OCI-LY1 (cell line): Measurements from ENCODE around the gene HHIPL1.

Experiments used
- H2AFZ ChIP-seq: fragments of 200-600 bp; sonication (generic), shearing (Covaris generic); 2 replicates; pipeline ENCODE4 v1.6.0; 2014; ENCODE audit warnings: antibody characterized with exemption, mild to moderate bottlenecking, low read length
- H3F3A ChIP-seq: fragments of 200-600 bp; sonication (generic), shearing (Covaris generic); 2 replicates; pipeline ENCODE4 v1.6.0; 2014; ENCODE audit warnings: mild to moderate bottlenecking, antibody characterized with exemption, low read length, moderate library complexity; ENCODE audit not compliant: insufficient read depth
- H3K27ac ChIP-seq: fragments of 200-600 bp; sonication (generic); 2 replicates; pipeline ENCODE4 v1.5.1; 2014; ENCODE audit warnings: low read length, mixed run types, mild to moderate bottlenecking, low read depth; ENCODE audit not compliant: poor library complexity, severe bottlenecking
- H3K27me3 ChIP-seq: fragments of 200-600 bp; sonication (generic); 2 replicates; pipeline ENCODE4 v1.6.0; 2014; ENCODE audit warnings: antibody characterized with exemption, mild to moderate bottlenecking, low read length, moderate library complexity; ENCODE audit not compliant: insufficient read depth
- H3K36me3 ChIP-seq: fragments of 200-600 bp; sonication (generic); 2 replicates; pipeline ENCODE4 v1.6.1; 2014; ENCODE audit warnings: mild to moderate bottlenecking, antibody characterized with exemption, low read length, moderate library complexity, mixed read lengths; ENCODE audit not compliant: insufficient read depth
- H3K4me1 ChIP-seq: fragments of 200-600 bp; sonication (generic); 2 replicates; pipeline ENCODE4 v1.5.1; 2014; ENCODE audit warnings: mild to moderate bottlenecking, low read length, moderate library complexity; ENCODE audit not compliant: insufficient read depth, severe bottlenecking
- H3K4me2 ChIP-seq: fragments of 200-600 bp; sonication (generic), shearing (Covaris generic); 2 replicates; pipeline ENCODE4 v1.6.1; 2014; ENCODE audit warnings: low read length
- H3K4me3 ChIP-seq: fragments of 200-600 bp; sonication (generic); 2 replicates; pipeline ENCODE4 v1.5.1; 2014; ENCODE audit warnings: low read length, low read depth, mild to moderate bottlenecking, mixed read lengths; ENCODE audit not compliant: poor library complexity, severe bottlenecking
- H3K79me2 ChIP-seq: fragments of 200-600 bp; shearing (Covaris generic); 2 replicates; pipeline ENCODE4 v1.6.1; 2016; ENCODE audit warnings: mixed run types, low read length, mixed read lengths; ENCODE audit not compliant: insufficient read depth
- H3K9ac ChIP-seq: fragments of 200-600 bp; sonication (generic), shearing (Covaris generic); 2 replicates; pipeline ENCODE4 v1.6.1; 2014; ENCODE audit warnings: mild to moderate bottlenecking, low read length, mixed read lengths
- H3K9me2 ChIP-seq: fragments of 200-600 bp; sonication (generic), shearing (Covaris generic); 2 replicates; pipeline ENCODE4 v1.6.1; 2014; ENCODE audit warnings: low read depth, mild to moderate bottlenecking, low read length, mixed read lengths
- H3K9me3 ChIP-seq: fragments of 200-600 bp; shearing (Covaris generic); 2 replicates; pipeline ENCODE4 v1.6.1; 2014; ENCODE audit warnings: low read length, mixed read lengths
- H4K20me1 ChIP-seq: fragments of 200-600 bp; sonication (generic), shearing (Covaris generic); 2 replicates; pipeline ENCODE4 v1.6.0; 2016; ENCODE audit warnings: mild to moderate bottlenecking, low read length; ENCODE audit not compliant: insufficient read depth
- EZH2 ChIP-seq: fragments of 200-600 bp; sonication (generic), shearing (Covaris generic); IDR thresholded peaks from 2 replicates; pipeline ENCODE4 v1.8.0; 2017; ENCODE audit warnings: borderline replicate concordance, mixed run types, mild to moderate bottlenecking, antibody characterized with exemption, low read length, moderate library complexity, mixed read lengths
- TF ChIP-seq, protein P1 (sequence below): fragments of 200-600 bp; sonication (generic), shearing (Covaris generic); IDR thresholded peaks from 2 replicates; pipeline ENCODE4 v1.5.1; 2017; ENCODE audit warnings: mild to moderate bottlenecking, antibody characterized with exemption, low read length, moderate library complexity, mixed read lengths

HHIPL1 gene

GRCh38 chr14:99596772-99597171 lies 48.2 kb upstream of the HHIPL1 start:
- no peaks in the 10 kb centered on the region for H4K20me1 ChIP-seq
- H3K4me3 ChIP-seq, result no peak overlapping the region
- H3K79me2 ChIP-seq, result no peaks in the 10 kb centered on the region
- no peaks in the 10 kb centered on the region for H3K9me2 ChIP-seq
- H3K4me2 ChIP-seq, result no peak overlapping the region
- no peaks in the 10 kb centered on the region for H3K36me3 ChIP-seq
- no peak overlapping the region for H2AFZ ChIP-seq
- no peaks in the 10 kb centered on the region for H3K9me3 ChIP-seq
- TF ChIP-seq, protein P1, sequence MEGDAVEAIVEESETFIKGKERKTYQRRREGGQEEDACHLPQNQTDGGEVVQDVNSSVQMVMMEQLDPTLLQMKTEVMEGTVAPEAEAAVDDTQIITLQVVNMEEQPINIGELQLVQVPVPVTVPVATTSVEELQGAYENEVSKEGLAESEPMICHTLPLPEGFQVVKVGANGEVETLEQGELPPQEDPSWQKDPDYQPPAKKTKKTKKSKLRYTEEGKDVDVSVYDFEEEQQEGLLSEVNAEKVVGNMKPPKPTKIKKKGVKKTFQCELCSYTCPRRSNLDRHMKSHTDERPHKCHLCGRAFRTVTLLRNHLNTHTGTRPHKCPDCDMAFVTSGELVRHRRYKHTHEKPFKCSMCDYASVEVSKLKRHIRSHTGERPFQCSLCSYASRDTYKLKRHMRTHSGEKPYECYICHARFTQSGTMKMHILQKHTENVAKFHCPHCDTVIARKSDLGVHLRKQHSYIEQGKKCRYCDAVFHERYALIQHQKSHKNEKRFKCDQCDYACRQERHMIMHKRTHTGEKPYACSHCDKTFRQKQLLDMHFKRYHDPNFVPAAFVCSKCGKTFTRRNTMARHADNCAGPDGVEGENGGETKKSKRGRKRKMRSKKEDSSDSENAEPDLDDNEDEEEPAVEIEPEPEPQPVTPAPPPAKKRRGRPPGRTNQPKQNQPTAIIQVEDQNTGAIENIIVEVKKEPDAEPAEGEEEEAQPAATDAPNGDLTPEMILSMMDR, result no peak
- TF ChIP-seq EZH2, result no peak
- H3F3A ChIP-seq, result no peaks in the 10 kb centered on the region
- no peak overlapping the region for H3K27ac ChIP-seq
- H3K27me3 ChIP-seq, result no peaks in the 10 kb centered on the region
- H3K4me1 ChIP-seq, result peaks cover 3% of the 10 kb centered on the region
- H3K9ac ChIP-seq, result no peak overlapping the region

DNA sequence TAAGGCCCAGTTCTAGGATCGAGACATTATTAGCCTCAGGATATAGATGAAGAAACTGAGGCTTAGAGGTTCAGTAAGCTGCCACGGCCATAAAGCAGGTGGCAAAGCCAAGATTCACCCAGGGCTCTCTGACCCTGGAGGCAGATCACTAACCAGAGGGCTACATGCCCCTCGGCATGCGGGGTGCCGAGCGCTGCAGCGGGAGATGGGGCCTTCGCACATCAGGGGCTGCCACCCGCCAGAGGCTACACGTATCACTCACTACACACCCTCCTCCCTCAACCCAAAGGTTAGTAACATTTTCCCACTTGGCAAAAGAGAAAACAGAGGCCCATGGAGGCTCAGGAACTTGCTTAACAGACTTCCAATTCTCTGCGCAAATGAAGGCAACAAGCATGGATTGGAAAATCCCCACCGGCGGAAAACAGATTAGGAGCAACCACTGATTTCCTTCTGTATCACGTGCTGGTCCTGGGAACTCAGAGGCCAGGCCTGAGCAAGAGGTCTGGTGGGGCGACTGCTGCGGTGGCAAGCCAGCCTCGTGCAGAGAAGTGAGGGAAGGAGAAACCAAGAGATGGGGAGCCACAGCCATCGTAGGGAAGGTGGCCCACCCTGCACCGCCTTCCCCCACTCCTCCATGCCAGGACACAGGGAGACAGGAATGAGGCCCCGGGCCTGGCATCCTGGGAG lies 46.9 kb upstream of the HHIPL1 start:
- Histone ChIP-seq H3K4me2 (no peak overlapping the region), H3F3A (no peaks in the 10 kb centered on the region), H3K9me3 (no peaks in the 10 kb centered on the region), H4K20me1 (no peaks in the 10 kb centered on the region), H3K79me2 (no peaks in the 10 kb centered on the region), H2AFZ (no peak overlapping the region), H3K4me3 (no peak overlapping the region), H3K4me1 (peaks cover 3% of the 10 kb centered on the region), H3K27ac (no peak overlapping the region), H3K27me3 (no peaks in the 10 kb centered on the region), H3K9ac (no peak overlapping the region), H3K9me2 (no peaks in the 10 kb centered on the region), H3K36me3 (no peaks in the 10 kb centered on the region)
- TF ChIP-seq EZH2, result no peak
- TF ChIP-seq, protein P1, result no peak

DNA sequence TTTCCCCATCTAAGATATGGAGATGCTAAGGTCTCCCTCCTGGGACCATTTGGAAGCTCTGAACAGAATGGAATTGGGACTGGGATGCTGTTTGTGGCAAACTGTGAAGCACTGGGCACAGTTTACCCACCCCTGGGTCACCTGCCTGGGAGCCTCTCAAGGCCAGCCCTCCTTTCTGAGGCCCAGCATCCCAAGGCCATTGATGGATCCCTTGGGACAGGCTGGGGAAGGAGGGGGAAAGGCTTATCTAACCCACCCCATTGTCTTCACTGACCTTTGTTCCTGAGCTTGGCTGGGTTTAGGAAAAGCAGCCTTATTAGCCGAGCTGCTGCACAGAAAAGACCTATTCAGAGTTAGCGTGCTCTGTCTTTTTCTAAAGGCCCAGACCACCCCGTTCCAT lies 46.2 kb upstream of the HHIPL1 start:
- H2AFZ ChIP-seq, result no peak overlapping the region
- no peaks in the 10 kb centered on the region for H4K20me1 ChIP-seq
- no peaks in the 10 kb centered on the region for H3K36me3 ChIP-seq
- no peak for TF ChIP-seq EZH2
- TF ChIP-seq, protein P1, result no peak
- no peak overlapping the region for H3K9ac ChIP-seq
- H3F3A ChIP-seq, result no peaks in the 10 kb centered on the region
- H3K79me2 ChIP-seq, result no peaks in the 10 kb centered on the region
- no peak overlapping the region for H3K4me2 ChIP-seq
- no peak overlapping the region for H3K4me3 ChIP-seq
- H3K9me3 ChIP-seq, result no peaks in the 10 kb centered on the region
- H3K9me2 ChIP-seq, result no peaks in the 10 kb centered on the region
- H3K4me1 ChIP-seq, result peaks cover 3% of the 10 kb centered on the region
- H3K27ac ChIP-seq, result no peak overlapping the region
- no peaks in the 10 kb centered on the region for H3K27me3 ChIP-seq
